Measurements from ENCODE around the gene TTC39B.
A peak's percentile ranks its signal among the peaks of the same experiment; 100 is the strongest.

TTC39B gene

DNA sequence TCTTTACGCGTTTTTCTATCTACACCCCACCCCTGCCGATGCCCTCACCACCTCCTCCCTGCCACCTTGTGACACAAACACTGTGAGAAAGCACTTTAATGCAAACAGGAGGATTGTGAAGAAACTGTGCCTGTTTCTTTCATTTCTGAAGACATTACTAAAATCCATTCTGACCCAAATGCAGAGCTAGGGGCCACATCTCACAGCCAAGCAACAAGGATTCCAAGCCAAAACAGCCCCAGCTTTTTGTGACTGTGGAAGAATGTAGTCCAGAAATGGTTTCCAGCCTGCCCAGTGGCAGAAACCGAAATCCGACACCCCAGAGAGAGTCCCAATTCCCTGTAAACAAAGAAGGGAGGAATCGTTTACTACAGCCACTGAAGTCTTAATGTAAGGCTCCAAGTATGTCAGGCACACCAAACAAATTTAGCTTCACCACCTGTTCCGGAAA lies 190.9 kb downstream of the TTC39B start:
- peak; percentile 56 for DNase-seq

DNA sequence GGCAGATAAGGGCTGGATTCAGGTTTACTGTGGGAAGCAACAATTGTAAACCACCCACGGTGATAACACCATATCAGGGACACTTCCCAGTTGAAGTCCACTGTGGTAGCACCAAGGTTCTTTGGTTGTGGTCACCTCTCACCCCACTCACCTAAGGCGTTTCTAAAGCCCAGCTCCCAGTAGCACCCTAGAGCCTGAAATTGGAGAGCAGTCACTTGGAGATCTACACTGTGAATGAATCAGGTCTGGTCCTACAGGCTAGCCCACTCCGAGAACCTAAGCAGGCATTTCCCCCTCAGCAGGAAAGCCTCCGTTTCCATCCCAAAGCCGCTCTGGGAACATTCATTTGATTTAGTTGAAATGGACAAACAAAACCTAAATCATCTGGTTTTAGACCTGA lies 191.3 kb downstream of the TTC39B start:
- DNase-seq, result no peak

DNA sequence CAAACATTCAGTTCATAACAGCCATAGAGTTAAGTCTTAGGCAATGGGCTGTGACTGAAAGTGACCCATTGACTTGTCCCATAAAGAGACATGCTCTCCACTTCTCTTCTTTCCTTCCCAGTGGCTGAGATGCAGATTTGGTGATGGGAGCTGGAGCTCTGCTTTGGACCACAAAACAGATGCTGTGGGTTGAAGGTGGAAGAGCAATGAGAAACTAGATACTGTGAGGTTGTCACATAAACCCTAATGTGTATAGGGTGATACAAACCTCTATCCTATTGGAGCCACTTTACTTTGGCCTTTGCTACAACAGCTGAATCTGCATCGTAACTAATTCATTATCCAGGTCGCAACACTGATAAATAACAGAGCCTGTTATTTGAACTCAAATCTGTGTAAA lies 192.0 kb downstream of the TTC39B start:
- DNase-seq, result no peak
